NCI-H748 treated with DMSO at 0.1 percent for 48 hours (cell line): Measurements from ENCODE around the gene CSNK1E.
"Not testable (repeated sequence)": the region's sequence is repeated elsewhere in the genome, so short reads cannot be mapped to it uniquely, and the experiment has no call there.

Source experiments
- DNase-seq: peaks from one replicate; lab custom pipeline; 2025; lab: John Stamatoyannopoulos, UW

The CSNK1E gene

DNA sequence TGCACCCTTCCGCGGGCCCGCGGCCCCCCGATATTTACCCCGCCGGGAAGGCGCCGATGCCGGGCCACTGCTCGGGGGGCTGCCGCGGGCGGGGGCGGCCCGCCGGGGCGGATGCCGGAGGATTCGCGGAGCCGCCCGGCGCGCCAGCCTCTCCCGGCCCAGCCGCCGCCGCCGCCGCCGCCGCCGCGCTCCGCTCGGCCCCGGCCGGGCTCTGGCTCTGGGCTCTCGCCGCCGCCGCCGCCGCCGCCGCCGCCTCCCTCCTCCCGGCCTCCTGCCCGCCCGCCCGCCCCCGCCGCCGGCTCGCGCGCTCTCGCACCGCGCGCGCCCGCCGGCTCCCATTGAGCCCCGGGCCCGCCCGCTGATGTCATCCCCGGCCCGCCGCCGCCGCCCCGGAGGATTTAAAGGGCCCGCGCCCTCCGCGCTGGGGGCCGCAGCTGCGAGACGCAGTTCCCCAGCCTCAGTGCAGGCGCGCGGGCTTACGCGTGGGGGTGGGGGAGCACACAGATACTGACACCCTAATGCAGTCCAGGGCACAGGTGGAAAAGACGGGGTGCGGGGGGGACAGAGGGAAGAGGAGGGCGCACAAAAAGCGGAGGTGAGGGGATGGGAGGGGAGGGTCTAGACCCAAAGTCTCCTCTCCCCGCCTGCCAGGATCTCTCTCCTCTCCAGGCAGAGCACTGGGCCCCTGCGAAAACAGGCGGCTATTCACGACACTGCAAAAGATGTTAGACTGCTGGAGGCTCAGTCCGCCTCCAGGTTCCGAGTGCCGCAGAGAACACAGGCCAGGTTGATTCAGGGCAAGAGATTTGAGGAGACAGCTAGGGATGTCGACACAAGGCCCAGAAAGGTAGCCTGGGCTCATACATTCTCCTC lies at the start of gene CSNK1E:
Gene CSNK1E (minus strand): TSS at position 312 of the 873 bp plus-strand sequence. CDS start 3,276 bp downstream, outside the sequence.
- DNase-seq = no peak

DNA sequence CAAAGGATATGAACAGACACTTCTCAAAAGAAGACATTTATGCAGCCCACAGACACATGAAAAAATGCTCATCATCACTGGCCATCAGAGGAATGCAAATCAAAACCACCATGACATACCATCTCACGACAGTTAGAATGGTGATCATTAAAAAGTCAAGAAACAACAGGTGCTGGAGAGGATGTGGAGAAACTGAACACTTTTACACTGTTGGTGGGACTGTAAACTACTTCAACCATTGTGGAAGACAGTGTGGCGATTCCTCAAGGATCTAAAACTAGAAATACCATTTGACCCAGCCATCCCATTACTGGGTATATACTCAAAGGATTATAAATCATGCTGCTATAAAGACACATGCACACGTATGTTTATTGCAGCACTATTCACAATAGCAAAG lies 48.6 kb upstream of the CSNK1E start:
- not testable (repeated sequence) for DNase-seq

DNA sequence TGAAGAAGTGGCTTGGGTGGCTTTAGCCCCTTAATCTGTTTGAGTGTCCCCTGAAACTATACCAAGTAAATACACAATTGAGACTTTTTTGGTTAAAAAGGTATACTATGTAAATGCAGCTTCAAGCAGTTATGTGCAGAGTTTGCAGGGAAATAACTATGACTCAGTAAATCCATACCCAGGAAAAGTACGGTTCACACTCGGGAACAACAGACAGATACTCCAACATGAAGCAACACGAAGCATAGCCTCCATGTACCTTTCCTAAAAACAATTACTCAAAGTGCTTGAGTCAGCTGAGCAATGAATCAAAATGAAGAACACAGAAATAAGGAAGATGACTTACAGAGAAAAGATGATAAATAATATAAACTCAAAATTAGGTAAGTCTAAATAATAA lies 47.9 kb upstream of the CSNK1E start:
- not testable (repeated sequence) for DNase-seq

DNA sequence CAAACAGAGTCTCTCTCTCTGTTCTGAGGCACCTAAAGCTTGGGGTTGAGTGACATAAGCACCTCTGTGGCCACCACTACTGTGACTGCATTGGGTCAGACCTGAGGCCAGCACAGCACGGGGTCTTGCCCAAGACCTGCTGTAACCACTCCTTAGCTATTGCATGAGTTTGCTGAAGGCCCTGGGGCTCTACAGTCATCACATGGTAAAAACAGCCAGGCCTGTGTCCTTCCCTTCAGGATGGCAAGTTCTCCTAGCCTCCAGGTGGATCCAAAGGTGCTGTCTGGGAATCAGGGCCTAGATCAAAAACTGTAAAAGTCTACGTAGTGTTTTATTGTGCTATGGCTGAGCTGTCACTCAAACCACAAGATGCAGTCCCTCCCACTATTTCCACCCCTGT lies 43.3 kb upstream of the CSNK1E start:
- DNase-seq = not testable (repeated sequence)

DNA sequence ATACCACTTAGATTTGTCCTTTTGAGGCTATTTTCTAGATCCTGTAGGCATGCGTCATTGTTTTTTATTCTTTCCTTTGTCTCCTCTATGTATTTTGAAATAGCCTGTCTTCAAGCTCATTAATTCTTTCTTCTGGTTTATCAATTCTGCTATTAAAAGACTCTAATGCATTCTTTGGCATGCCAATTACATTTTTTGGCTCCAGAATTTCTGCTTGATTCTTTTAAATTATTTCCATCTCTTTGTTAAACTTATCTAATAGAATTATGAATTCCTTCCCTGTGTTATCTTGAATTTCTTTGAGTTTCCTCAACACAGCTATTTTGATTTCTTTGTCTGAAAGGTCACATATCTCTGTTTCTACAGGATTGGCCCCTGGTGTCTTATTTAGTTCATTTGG lies 42.6 kb upstream of the CSNK1E start:
- not testable (repeated sequence) for DNase-seq

DNA sequence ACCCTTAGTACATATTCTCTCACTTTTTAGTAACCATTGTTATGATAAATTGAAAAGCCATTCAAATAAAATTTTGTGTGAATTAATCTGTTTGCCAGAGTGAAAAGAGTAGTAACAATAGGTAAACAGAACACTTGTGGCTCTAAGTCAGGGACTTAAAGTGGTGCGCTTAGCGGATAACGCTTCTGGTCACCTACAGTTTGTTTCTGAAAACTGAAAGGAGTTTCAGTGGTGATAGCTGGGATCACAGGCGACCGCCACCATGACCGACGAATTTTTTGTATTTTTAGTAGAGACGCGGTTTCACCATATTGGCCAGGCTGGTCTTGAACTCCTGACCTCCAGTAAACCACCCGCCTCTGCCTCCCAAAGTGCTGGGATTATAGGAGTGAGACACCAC lies 40.7 kb upstream of the CSNK1E start:
- DNase-seq = not testable (repeated sequence)

DNA sequence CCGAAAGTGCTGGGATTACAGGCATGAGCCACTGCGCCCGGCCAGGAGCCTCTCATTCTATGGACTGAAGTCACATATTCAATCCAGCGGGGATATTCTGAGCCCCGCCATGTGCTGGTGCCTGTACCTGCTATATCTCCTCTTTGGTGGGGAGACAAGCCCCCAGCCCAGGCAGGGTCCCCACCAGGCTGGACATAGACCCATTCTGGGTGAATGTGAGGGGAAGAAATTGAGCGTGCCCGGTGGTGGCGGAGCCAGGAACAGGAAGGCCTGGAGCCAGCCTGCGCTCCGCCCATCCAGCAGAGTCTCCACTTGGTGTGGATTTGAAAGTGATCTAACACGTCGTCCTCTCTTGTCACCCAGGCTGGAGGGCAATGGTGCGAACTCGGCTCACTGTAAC lies 38.0 kb upstream of the CSNK1E start:
- DNase-seq = no peak

DNA sequence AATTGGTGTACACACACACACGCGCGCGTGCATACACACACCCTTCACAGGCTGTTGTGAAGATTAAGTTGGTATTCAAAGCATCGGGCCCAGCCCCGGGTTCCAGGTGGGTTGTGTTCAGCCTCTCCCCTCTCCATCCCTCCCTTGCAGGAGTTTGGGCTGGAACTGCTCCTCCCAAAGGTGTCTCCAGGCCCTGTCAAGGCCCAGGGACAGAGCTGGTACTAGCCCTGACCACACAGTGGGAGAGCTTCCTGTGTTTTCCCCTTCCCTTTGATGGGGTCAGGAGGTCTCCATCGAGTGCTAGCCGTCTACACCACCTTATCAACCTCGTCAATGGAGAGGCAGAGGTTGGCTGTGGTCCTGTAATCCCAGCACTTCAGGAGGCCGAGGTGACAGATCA lies 36.5 kb upstream of the CSNK1E start:
- DNase-seq = no peak

DNA sequence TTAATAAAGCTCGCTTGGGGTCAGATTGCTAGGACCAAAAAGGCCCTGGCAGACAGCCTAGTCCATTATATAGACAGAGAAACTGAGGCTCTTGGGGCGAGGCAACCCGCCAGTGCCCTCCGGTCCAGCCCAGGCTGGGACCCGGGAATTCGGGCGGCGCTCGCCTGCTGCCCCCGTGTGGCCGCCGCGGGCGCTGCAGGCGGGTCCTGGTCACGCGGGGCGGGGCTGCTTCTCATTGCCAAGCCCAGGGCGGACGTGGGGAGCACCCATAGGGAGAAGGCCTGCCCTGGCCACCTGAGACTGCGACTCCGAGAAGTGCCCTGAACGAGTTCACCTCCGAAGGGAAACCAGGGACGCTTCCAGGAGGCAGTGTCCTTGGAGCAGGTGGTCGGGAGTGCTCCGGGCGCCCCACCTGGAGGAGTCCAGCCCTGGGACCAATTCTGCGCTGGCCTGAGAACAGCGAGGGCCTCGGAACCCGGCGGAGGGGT lies 36.0 kb upstream of the CSNK1E start:
- no peak for DNase-seq

DNA sequence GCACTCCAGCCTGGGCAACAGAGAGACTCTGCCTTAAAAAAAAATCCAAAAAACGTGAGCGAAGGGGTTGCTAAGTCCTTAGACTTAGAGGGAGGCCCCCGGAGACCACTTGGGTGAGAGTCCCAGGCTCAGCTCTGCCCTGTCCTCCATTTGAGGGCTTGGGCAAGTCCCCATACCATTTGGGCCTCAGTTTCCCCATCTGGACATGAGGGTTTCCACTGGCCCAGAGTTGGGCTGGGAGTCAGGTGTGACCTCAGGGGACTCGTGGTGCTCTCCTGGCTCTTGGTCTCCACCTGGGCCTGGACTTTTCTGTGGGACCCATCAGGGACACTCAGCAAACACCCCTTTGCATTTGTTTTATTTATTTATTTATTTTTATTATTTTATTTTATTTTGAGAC lies 35.2 kb upstream of the CSNK1E start:
- DNase-seq = no peak

DNA sequence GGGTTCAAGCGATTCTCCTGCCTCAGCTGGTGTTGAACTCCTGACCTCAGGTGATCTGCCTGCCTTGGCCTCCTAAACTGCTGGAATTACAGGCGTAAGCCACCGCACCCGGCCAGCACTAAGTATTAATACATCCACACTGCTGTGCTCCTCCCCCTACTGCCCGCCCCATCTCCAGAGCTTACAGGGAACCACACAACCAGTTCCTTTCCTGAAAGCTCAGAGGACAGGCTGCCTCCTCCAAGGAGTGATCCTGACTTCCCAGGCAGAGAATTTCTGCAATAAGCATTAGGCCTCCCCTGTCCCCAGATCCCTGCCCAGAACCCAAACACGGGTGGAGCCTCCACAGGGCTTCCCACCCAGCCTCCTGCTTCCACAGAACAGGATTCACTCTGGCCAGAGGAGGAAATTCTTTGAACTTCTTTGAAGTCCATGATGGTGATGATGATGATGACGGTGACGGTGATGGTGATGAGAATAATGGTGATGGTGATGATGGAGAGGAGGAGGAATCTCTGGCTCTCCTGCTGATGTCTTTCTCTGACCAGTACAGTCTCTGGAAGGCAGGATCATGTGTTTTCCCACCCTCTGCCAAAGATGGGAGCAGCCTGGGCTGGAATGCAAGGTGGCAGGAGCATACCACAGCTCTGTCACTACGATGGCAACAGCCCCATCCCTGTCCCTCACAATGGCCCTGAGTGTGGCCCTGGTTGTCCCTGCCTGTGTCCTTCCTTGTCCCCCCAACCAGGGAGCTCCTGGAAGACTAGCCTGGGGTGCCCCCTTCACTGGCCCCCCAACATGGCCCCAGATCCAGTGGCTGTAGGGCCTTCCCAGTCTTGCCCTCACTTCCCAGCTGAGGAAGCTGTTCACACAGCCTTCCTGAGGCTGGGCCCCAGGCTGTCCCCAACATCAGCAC lies 33.5 kb upstream of the CSNK1E start:
- no peak for DNase-seq

DNA sequence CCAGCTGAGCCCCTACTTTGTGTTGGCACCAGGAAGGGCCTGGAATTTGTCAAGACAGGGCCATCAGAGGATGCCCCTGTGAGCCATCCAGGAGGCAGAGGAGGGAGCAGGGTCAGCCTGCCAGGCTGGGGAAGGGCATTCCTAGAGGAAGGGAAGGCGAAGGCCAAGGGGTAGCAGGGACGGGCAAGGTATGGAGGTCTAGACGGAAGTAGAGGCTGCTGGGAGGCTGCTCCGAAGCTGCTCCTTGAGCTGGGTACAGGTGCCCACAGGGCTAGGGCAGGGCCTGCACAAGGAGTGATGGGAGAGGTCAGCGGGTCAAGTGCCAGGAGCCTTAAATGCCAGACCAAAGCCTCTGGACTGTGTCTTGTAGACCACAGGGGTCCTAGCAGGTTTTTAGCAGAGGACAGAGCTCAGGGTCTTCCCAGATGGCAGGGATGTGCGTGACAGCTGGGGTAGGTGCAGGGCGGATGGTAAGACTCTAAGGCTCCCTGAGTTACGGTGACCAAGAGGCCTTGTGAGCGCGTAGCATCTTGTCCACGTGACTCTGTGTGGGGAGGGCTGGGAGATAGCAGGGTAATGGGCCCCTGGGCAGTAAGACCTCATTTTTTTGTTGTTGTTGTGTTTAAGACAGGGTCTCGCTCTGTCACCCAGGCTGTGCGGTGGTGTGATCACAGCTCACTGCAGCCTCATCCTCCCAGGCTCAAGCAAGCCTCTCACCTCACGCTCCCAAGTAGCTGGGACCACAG lies 31.7 kb upstream of the CSNK1E start:
- DNase-seq = no peak

DNA sequence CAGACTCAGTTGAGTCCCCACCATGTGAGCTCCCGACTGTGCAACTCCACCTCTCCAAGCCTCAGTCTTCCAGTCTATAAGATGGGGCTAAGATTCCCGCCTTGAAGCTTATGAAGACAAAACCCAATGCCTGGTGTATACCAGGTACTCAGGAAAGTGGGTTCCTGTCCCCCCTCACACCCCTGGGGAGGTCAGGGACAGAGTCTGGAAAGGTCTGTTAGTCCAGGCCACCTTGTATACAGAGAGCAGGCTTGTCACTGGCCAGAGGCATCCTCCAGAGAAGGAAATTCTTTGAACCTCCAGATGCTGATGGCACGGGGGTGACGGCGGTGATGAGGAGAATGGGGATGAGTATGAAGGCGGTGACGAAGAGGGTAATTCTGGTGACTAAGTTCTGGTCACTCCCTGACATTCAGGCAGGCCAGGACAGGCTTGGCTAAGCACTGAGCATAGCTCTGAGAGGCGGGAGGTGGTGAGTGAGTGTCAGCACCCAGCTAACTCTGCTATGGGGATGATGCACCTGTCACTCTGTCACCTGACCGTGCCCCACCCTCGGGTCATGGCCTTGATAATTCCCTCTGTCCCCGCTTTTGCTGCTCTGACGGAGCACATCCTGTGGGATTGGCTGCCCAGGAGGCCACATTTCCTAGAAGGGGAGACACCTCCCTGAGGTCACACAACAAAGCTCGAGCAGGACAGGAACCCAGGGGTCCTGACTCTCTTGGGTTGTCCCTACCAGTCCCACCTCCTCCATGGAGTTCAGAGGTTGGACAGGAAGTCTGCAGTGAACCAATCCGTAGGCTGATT lies 30.9 kb upstream of the CSNK1E start:
- no peak for DNase-seq

DNA sequence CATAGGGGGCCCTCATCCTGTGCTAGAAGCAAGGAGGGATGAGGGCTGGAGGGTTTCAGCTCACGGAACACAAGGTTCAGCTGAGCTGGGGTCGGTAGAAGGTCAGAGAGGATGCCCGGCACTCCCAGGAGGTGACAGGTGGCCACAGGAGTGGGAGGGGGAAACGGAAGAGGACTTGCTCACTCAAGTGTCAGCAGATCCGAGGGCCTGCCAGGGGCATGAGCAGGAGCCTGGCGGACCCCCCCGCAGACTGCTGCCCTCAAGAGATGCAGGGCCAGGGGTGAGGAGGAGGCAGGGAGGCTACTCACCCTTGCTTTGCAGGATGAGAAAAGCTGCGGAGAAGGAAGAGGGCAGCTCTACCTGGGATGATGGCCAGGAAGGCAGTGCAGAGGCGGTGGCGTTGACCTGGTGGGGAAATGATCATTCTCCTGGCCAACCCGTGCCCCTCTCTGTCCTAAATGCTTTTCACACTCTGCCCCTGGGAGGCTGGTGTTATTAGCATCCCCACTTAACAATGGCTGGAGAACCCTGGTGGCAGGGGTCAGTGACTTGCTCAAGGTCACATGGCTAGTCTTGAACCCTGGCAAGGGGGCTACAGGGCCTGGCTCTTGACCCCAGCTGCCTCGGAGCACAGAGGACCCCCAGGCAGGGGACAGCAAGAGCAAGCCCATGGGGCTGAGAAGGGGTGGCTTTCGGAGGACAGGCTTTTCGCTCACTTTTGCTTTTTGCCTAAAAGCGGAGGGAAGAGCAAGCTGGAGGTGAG lies 30.1 kb upstream of the CSNK1E start:
- no peak for DNase-seq

DNA sequence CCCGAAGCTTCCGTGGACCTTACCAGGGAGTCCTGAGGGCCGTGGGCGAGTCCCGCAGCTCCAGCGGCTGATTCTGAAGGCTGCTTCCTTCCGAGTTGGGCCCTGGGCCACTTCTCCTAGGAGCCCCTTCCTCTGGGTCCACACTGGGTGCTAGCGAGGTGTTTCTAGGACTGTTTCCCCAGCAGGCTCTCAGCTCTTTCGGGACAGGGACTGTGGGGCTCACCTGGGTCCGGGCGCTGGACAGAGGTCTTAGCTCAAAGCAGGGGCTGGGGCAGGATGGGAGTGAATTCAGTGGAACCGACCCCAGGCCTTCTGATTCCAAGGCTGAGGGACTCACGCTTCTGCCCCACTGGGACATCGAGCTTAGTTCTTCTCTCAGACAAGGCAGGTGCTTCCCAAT lies 29.3 kb upstream of the CSNK1E start:
- no peak for DNase-seq

DNA sequence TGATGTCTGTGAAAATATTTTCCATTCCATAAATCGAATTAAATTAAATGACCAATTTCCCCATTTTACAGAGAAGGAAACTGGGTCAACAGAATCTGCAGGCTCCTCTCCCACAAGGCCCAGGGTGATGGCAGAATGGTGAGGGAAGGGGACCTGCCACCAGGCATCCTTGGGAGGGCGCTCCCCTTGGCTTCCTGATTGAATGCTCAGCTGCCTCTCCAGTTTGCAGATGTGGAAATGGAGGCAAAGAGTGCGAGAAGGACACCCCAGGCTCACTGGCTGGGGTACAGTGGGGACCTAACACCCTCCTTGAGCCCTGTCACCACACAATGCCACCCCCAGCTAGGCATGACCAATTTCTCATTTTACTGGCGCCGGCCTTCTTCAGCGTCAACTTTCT lies 28.5 kb upstream of the CSNK1E start:
- no peak for DNase-seq

DNA sequence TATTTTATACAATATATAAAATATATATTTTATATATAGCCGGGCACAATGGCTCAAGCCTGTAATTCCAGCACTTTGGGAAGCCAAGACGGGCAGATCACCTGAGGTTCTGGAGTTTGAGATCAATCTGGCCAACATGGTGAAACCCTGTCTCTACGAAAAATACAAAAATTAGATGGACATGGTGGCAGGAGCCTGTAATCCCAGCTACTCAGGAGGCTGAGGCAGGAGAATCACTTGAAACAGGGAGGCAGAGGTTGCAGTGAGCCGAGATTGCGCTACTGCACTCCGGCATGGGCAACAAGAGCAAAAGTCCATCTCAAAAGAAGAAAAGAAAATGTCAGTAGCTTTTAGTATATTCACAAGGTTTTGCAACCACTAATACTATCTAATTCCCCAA lies 22.7 kb upstream of the CSNK1E start:
- not testable (repeated sequence) for DNase-seq

DNA sequence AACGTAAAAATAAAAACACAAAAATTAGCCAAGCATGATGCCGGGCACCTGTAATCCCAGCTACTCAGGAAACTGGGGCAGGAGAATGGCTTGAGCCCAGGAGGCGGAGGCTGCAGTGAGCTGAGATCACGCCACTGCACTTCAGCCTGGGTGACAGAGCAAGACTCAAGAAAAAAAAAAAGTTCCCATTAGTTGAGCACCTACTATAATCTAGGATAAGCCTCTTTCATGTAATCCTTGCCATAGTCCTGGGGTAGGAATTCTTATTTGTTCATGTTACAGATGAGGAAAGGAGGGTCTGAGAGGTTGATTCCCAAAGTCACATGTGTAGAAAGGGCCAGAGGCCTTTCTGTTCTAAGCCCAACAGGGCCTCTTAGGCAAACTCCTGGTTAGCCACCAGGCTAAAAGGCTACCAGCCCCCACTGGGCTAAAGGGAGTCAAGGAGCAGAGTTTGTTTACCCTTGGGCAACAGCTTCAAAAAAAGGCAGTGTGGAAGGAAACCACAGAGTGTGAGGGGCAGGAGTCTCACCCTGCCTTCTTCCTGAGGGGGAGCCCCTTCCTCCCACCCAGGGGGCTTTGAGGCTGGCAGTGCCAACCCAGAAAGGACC lies 21.6 kb upstream of the CSNK1E start:
- DNase-seq = no peak

DNA sequence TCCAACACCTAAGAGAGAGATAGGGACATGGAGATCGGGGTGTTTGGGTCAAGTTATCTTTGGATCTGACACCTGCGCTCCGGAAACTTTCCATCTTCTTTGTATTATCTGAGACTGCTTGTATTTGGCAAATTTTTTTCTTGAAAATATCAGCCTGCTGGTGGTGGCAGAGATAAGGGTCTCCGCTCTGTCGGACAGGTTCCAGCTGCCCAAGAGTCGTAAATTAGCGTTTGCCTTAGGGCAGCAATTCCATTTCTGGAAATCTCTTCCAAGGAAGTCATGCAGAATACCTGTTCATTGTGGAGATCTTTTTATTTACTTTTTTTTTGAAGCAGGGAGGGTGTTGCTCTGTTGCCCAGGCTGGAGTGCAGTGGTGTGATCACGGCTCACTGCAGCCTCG lies 19.5 kb upstream of the CSNK1E start:
- no peak for DNase-seq

DNA sequence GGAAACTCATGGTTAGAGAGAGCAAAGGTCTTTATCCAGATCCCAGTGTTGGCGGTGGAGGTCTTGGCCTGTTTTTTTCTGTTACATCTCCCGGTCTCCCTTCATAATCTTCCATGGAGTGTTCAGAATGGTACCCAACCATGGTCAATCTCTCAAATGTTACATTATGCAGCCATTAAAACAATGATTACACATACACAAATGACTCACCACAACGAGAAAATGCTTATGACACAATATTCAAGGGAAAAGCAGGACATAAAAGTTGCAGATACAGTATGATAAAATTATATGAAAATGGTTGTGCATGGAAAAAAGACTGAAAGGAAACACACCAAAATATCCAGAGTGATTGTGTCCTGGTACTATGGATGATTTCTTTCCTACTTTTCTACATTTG lies 17.8 kb upstream of the CSNK1E start:
- DNase-seq = no peak
